ENCODE measurements around the gene RBBP5. TPM values are rescaled to one million over a fixed set of nuclear protein-coding genes. Genes with fewer than 3 reads are reported as not detected.

The RBBP5 gene
- polyA plus RNA-seq, 3 donors, result 4.9 to 10.2 (median 8.1) TPM

DNA sequence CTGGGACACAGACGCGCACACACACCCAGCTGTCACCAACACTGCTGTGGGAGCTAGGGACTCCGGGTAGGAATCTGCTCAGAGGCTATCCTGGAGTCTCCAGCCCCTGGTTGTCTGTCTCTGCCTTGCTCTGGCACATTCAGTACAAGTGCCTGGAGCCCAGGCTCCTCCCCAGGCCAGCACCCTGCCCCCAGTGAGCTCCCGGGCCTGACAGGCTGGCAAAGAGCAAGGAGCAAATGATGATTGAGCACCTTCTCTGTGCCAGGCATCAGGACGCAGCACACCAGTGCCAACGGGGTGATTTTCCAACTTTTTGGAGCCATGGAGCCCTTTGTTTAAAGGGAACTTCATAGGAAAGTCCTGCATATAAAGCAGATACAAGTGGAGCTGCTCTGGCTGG, 72.3 kb downstream of the RBBP5 start:
- Histone ChIP-seq H3K4me3 (replicated peaks in 1 of 3; ENCODE audit: low read depth in 2 of 3, low read length in 3 of 3) (no peak overlapping the region), H3K27me3 (ENCODE audit: control insufficient read depth in 2 of 2, insufficient read depth in 2 of 2, low read length in 2 of 2) (peaks cover 5 to 24% of the 10 kb centered on the region in 2 donors), H3K36me3 (replicated peaks in 1 of 2; ENCODE audit: control insufficient read depth in 1 of 2, insufficient read depth in 2 of 2, low read length in 2 of 2) (no peaks in the 10 kb centered on the region), H3K4me1 (ENCODE audit: control insufficient read depth in 1 of 2, insufficient read depth in 2 of 2, low read length in 2 of 2) (no peaks in the 10 kb centered on the region), H3K27ac (ENCODE audit: low read depth in 1 of 2, low read length in 2 of 2) (no peak overlapping the region), H4K20me1 (ENCODE audit: insufficient read depth, low read length) (no peaks in the 10 kb centered on the region), H3K4me2 (replicated peaks; ENCODE audit: extremely low read depth, low read length, poor library complexity, severe bottlenecking) (no peak overlapping the region), H3K9ac (ENCODE audit: insufficient read depth, low read length, poor library complexity, severe bottlenecking) (no peak overlapping the region), H3K79me2 (ENCODE audit: insufficient read depth, low read length) (no peaks in the 10 kb centered on the region), H3K9me3 (replicated peaks in 1 of 2; ENCODE audit: control insufficient read depth in 1 of 2, insufficient read depth in 1 of 2, low read length in 2 of 2) (peaks cover 0 to 8% of the 10 kb centered on the region in 2 donors), H2AFZ (ENCODE audit: insufficient read depth, low read depth, low read length, poor library complexity, severe bottlenecking) (no peak overlapping the region)
- H3K27me3 Mint-ChIP-seq (ENCODE audit: low read depth in 3 of 3), result peaks cover 30% of the 10 kb centered on the region in 3 donors
- TF ChIP-seq, protein P1, sequence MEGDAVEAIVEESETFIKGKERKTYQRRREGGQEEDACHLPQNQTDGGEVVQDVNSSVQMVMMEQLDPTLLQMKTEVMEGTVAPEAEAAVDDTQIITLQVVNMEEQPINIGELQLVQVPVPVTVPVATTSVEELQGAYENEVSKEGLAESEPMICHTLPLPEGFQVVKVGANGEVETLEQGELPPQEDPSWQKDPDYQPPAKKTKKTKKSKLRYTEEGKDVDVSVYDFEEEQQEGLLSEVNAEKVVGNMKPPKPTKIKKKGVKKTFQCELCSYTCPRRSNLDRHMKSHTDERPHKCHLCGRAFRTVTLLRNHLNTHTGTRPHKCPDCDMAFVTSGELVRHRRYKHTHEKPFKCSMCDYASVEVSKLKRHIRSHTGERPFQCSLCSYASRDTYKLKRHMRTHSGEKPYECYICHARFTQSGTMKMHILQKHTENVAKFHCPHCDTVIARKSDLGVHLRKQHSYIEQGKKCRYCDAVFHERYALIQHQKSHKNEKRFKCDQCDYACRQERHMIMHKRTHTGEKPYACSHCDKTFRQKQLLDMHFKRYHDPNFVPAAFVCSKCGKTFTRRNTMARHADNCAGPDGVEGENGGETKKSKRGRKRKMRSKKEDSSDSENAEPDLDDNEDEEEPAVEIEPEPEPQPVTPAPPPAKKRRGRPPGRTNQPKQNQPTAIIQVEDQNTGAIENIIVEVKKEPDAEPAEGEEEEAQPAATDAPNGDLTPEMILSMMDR (IDR thresholded peaks at IDR 0.05), result no peak
- intact Hi-C loops (cut with micrococcal nuclease), result no loop called here
- DNase-seq, result no peak
- H3K4me3 Mint-ChIP-seq, result no peak overlapping the region
- 91% methylated on average over 5 of the region's 6 CpGs for WGBS (ENCODE audit: insufficient coverage)
- no peaks in the 10 kb centered on the region for H3K36me3 Mint-ChIP-seq
- no peaks in the 10 kb centered on the region for H3K4me1 Mint-ChIP-seq
- H3K27ac Mint-ChIP-seq, result no peak overlapping the region
- no peaks in the 10 kb centered on the region for H3K9me3 Mint-ChIP-seq

DNA sequence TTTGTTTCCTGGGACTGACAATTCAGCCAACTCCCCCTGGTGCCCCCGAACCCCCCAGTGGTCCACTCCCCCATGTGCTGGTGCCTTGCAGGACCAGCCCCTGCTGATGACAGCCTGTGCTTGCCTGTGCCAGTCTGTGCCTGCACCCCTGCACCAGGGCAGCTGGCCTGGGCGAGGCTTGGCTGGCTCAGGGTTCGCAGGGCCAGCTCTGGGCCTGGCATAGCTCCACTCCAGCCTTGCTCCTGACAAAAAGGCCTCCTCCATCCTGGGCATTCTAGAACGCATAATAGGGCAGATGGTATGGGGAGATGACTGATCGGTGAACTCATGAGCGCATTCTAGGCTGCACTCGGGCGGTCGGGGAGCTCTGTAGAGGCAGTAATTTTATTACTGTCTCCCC, 73.4 kb downstream of the RBBP5 start:
- Mint-ChIP-seq H3K4me3 (no peak overlapping the region), H3K4me1 (no peaks in the 10 kb centered on the region), H3K36me3 (no peaks in the 10 kb centered on the region), H3K9me3 (no peaks in the 10 kb centered on the region), H3K27me3 (ENCODE audit: low read depth in 3 of 3) (peaks cover 39 to 41% (median 39%) of the 10 kb centered on the region in 3 donors), H3K27ac (no peak overlapping the region)
- Histone ChIP-seq H3K36me3 (replicated peaks in 1 of 2; ENCODE audit: control insufficient read depth in 1 of 2, insufficient read depth in 2 of 2, low read length in 2 of 2) (no peaks in the 10 kb centered on the region), H3K4me2 (replicated peaks; ENCODE audit: extremely low read depth, low read length, poor library complexity, severe bottlenecking) (no peak overlapping the region), H4K20me1 (ENCODE audit: insufficient read depth, low read length) (no peaks in the 10 kb centered on the region), H3K79me2 (ENCODE audit: insufficient read depth, low read length) (no peaks in the 10 kb centered on the region), H3K27me3 (ENCODE audit: control insufficient read depth in 2 of 2, insufficient read depth in 2 of 2, low read length in 2 of 2) (peaks cover 11 to 35% of the 10 kb centered on the region in 2 donors), H3K27ac (ENCODE audit: low read depth in 1 of 2, low read length in 2 of 2) (no peak overlapping the region), H3K9ac (ENCODE audit: insufficient read depth, low read length, poor library complexity, severe bottlenecking) (no peak overlapping the region), H2AFZ (ENCODE audit: insufficient read depth, low read depth, low read length, poor library complexity, severe bottlenecking) (no peak overlapping the region), H3K4me3 (replicated peaks in 1 of 3; ENCODE audit: low read depth in 2 of 3, low read length in 3 of 3) (no peak overlapping the region), H3K9me3 (replicated peaks in 1 of 2; ENCODE audit: control insufficient read depth in 1 of 2, insufficient read depth in 1 of 2, low read length in 2 of 2) (peaks cover 0 to 11% of the 10 kb centered on the region in 2 donors), H3K4me1 (ENCODE audit: control insufficient read depth in 1 of 2, insufficient read depth in 2 of 2, low read length in 2 of 2) (no peaks in the 10 kb centered on the region)
- DNase-seq, result no peak
- WGBS (ENCODE audit: insufficient coverage), result 98% methylated on average over 8 of the region's 9 CpGs
- TF ChIP-seq, protein P1 (IDR thresholded peaks at IDR 0.05), result no peak
- intact Hi-C loops (cut with micrococcal nuclease), result no loop called here

All from CD14-positive monocyte (primary cell).